A673 (cell line): ENCODE data around the gene ARHGEF19. TPM values are rescaled to one million over a fixed set of nuclear protein-coding genes. Genes with fewer than 3 reads are reported as not detected.
"Not testable (repeated sequence)": the region's sequence is repeated elsewhere in the genome, so short reads cannot be mapped to it uniquely, and the experiment has no call there.

ENCODE experiments used
- BruUV-seq: library from RNA; stranded (reverse); fragments of 400-500 nt; replicated peaks from 2 replicates; lab custom pipeline; 2021; lab: Mats Ljungman, UMichigan
- CTCF ChIA-PET: fragments of 300-600 bp; sonication (Branson Sonifier 250); formaldehyde crosslinking; loops from one replicate; lab custom pipeline; 2022; ENCODE audit warnings: antibody characterized with exemption; lab: Charles Lee
- POLR2A ChIA-PET: fragments of 300-600 bp; sonication (Branson Sonifier 250); formaldehyde crosslinking; loops from one replicate; lab custom pipeline; 2022; ENCODE audit warnings: antibody characterized with exemption; ENCODE audit not compliant: low non-redundant PET; lab: Charles Lee
- DNase-seq: peaks from one replicate; pipeline ENCODE4 v3.0.0-alpha.2; 2015; ENCODE audit warnings: low spot score
- H3K27ac ChIP-seq: fragments of 200-600 bp; sonication (generic); 2 replicates; pipeline ENCODE4 v1.5.1; 2016; ENCODE audit warnings: mixed run types, low read depth, mild to moderate bottlenecking, mixed read lengths, antibody characterized with exemption, low read length; ENCODE audit not compliant: poor library complexity, severe bottlenecking
- H3K27me3 ChIP-seq: fragments of 200-600 bp; sonication (generic); replicated peaks from 2 replicates; pipeline ENCODE4 v1.6.1; 2017; ENCODE audit warnings: mixed run types, low read depth, mild to moderate bottlenecking, mixed read lengths, antibody characterized with exemption, low read length; ENCODE audit not compliant: insufficient read depth, poor library complexity
- H3K36me3 ChIP-seq: fragments of 200-600 bp; sonication (generic); 2 replicates; pipeline ENCODE4 v1.6.1; 2016; ENCODE audit warnings: mixed run types, mild to moderate bottlenecking, mixed read lengths, antibody characterized with exemption, low read length; ENCODE audit not compliant: insufficient read depth, poor library complexity, severe bottlenecking
- H3K4me1 ChIP-seq: fragments of 200-600 bp; sonication (generic); 2 replicates; pipeline ENCODE4 v1.6.1; 2017; ENCODE audit warnings: mixed run types, mild to moderate bottlenecking, mixed read lengths, antibody characterized with exemption, low read length; ENCODE audit not compliant: insufficient read depth, poor library complexity, severe bottlenecking
- H3K4me3 ChIP-seq: fragments of 200-600 bp; sonication (generic); 2 replicates; pipeline ENCODE4 v1.5.1; 2016; ENCODE audit warnings: low read depth, mixed run types, mild to moderate bottlenecking, mixed read lengths, low read length; ENCODE audit not compliant: poor library complexity, severe bottlenecking
- H3K9me3 ChIP-seq: fragments of 200-600 bp; sonication (generic); 2 replicates; pipeline ENCODE4 v1.6.1; 2016; ENCODE audit warnings: mixed run types, low read depth, mild to moderate bottlenecking, mixed read lengths, antibody characterized with exemption, low read length; ENCODE audit not compliant: poor library complexity, severe bottlenecking
- EZH2 ChIP-seq: fragments of 200-600 bp; sonication (generic); IDR thresholded peaks from 2 replicates; pipeline ENCODE4 v1.6.1; 2017; ENCODE audit warnings: borderline replicate concordance, low read depth, mild to moderate bottlenecking, mixed read lengths, antibody characterized with exemption, low read length; ENCODE audit not compliant: poor library complexity, severe bottlenecking
- intact Hi-C: fragments of 100-400 bp; cut with micrococcal nuclease; formaldehyde crosslinking; loops from one replicate; pipeline ENCODE4 v1.10.0; 2022; ENCODE audit not compliant: unreplicated experiment
- total RNA-seq: library from RNA; stranded (reverse); gene quantifications from 2 replicates; pipeline ENCODE4 v1.2.3, GENCODE V29; 2021
- TF ChIP-seq, protein P1 (sequence below): fragments of 300-800, 200-600 bp; sonication (generic); conservative IDR thresholded peaks from 2 replicates; pipeline ENCODE4 v1.5.1; 2017; ENCODE audit warnings: low read depth, mild to moderate bottlenecking, antibody characterized with exemption, low read length, moderate library complexity, mixed read lengths

ARHGEF19 gene
- total RNA-seq, 1 experiment from 2014 or later = 5.2 TPM

DNA sequence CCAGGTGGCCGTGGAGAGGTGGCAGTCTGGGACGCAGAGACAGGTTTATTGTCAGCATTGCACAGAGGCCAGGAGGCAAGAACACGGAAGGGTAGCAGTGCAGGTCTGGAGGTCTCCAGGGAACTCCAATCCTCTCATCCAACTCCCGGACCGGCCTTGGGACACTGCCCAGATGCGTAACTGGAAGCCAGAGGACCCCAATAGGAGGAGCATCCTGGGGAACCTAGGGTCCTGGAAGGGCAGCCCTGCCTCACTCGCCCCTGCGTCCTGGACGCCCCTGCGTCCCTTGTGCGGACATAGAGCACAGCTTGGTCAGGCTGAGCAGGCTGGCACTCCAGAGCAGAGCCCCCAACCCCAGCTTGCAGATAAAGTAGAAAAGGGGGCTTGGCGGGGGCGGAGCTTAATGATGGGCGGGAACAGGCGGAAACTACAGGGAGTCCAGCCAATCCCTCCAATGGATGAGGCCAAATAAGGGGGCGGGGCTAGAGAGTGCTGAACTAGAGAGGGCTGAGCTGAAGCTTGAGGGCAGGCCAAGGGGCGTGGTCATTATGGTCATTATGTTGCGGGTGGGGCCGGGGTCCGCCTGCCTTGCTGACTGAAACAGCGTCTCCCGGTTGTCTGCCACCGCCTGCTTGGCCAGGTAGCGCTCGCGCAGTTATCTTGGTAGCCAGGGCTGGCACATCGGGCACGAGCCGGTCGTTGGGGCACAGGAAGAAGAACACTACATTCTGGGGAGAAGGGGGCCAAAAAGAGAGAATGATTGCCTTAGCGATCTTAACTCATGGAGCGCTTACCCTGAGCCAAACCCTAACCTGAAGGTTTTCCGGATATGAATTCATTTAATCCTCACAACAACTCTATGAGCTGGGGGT lies 3.7 kb upstream of the ARHGEF19 start:
- ChIA-PET CTCF (no interaction called here), POLR2A (no interaction called here)
- no peaks in the 10 kb centered on the region for H3K36me3 ChIP-seq
- no peaks in the 10 kb centered on the region for H3K27me3 ChIP-seq
- TF ChIP-seq, protein P1, sequence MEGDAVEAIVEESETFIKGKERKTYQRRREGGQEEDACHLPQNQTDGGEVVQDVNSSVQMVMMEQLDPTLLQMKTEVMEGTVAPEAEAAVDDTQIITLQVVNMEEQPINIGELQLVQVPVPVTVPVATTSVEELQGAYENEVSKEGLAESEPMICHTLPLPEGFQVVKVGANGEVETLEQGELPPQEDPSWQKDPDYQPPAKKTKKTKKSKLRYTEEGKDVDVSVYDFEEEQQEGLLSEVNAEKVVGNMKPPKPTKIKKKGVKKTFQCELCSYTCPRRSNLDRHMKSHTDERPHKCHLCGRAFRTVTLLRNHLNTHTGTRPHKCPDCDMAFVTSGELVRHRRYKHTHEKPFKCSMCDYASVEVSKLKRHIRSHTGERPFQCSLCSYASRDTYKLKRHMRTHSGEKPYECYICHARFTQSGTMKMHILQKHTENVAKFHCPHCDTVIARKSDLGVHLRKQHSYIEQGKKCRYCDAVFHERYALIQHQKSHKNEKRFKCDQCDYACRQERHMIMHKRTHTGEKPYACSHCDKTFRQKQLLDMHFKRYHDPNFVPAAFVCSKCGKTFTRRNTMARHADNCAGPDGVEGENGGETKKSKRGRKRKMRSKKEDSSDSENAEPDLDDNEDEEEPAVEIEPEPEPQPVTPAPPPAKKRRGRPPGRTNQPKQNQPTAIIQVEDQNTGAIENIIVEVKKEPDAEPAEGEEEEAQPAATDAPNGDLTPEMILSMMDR = no peak
- no peak for TF ChIP-seq EZH2
- DNase-seq = peak; percentile 88
- H3K9me3 ChIP-seq = no peaks in the 10 kb centered on the region
- H3K27ac ChIP-seq = no peak overlapping the region
- peak overlapping the region; percentile 32 for H3K4me3 ChIP-seq
- no TSS peak for BruUV-seq
- intact Hi-C loops = no loop called here
- peaks cover 5% of the 10 kb centered on the region for H3K4me1 ChIP-seq

DNA sequence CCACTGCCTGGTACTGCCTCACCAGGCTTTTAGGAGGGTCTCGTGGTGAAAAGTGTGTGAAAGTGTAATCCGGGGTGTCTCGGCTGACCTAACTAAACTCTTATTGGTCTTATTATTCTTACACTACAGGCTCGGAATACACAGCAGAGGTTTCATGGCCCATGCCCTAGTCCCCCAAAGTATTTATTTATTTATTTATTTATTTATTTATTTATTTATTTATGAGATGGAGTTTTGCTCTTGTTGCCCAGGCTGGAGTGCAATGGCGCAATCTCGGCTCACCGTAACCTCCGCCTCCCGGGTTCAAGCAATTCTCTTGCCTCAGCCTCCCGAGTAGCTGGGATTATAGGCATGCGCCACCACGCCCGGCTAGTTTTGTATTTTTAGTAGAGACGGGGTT lies 2.8 kb upstream of the ARHGEF19 start:
- DNase-seq, H3K9me3 ChIP-seq, intact Hi-C loops, H3K36me3 ChIP-seq, H3K27me3 ChIP-seq, BruUV-seq, POLR2A ChIA-PET, H3K4me1 ChIP-seq, H3K4me3 ChIP-seq, H3K27ac ChIP-seq, CTCF ChIA-PET: not testable (repeated sequence)

DNA sequence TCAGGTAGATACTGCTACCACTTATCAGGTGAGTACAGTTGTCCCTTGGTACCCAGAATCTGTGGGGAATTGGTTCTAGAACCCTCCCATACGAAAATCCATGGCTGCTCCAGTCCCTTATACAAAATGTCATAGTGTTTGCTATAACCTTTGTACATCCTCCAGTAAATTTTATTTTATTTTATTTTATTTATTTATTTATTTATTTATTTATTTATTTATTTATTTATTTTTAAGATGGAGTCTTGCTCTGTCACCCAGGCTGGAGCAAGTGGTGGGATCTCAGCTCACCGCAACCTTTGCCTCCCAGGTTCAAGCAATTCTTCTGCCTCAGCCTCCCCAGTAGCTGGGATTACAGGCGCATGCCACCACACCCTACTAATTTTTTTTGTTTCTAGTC lies 1.1 kb upstream of the ARHGEF19 start:
- CTCF ChIA-PET, POLR2A ChIA-PET: not testable (repeated sequence)

DNA sequence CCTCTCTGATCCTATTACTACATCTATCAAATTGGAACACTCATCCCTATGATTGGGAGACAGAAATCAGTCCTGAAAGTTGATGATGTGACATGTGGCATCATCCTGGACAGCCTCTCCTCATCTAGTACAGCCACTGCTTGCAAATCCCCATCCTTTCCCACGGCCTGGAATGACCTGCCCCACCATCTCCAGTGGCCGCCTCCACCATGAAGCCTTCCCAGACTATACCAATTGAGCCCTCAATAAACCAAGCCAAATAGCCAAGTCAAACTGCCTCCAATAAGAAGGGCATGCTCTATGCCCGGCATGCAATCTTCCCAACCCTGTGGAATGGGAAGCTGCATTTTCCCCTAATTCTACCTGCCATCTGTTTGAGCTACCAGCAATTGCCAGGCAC lies 561 bp upstream of the ARHGEF19 start:
- ChIA-PET CTCF (no interaction called here), POLR2A (no interaction called here)
- peaks cover 5% of the 10 kb centered on the region for H3K4me1 ChIP-seq
- H3K4me3 ChIP-seq = no peak overlapping the region
- DNase-seq = no peak
- TF ChIP-seq, protein P1 = no peak
- TF ChIP-seq EZH2 = no peak
- no peaks in the 10 kb centered on the region for H3K9me3 ChIP-seq
- no TSS peak for BruUV-seq
- no peak overlapping the region for H3K27ac ChIP-seq
- H3K27me3 ChIP-seq = no peaks in the 10 kb centered on the region
- no peaks in the 10 kb centered on the region for H3K36me3 ChIP-seq
- intact Hi-C loops = no loop called here

More for the DNA sequence above, 1.1 kb upstream of the ARHGEF19 start:
- DNase-seq, H3K4me3 ChIP-seq, H3K27me3 ChIP-seq, H3K9me3 ChIP-seq, H3K4me1 ChIP-seq, BruUV-seq, H3K27ac ChIP-seq, H3K36me3 ChIP-seq, intact Hi-C loops: not testable (repeated sequence)
